CD4-positive, alpha-beta T cell (primary cell): ENCODE measurements around the gene SEPHS2. TPM values are rescaled to one million over a fixed set of nuclear protein-coding genes. Genes with fewer than 3 reads are reported as not detected.

Source experiments
- ATAC-seq: fragments of 200-7000 bp; cut with Tn5 transposase; one replicate; pipeline ENCODE4 v1.10.0; 2022; ENCODE audit warnings: mild to moderate bottlenecking; ENCODE audit not compliant: poor library complexity
- CTCF ChIA-PET: fragments of 350-600 bp; sonication (Branson Sonifier 250); formaldehyde crosslinking; loops from one replicate; lab custom pipeline; 2021; ENCODE audit warnings: antibody characterized with exemption, inconsistent platforms; lab: Charles Lee
- POLR2A ChIA-PET: fragments of 350-600 bp; sonication (Branson Sonifier 250); formaldehyde crosslinking; loops from one replicate; lab custom pipeline; 2021; ENCODE audit warnings: antibody characterized with exemption, inconsistent platforms; lab: Charles Lee
- DNase-seq, 14 experiments: peaks; one replicate each; pipeline ENCODE4 v3.0.0-alpha.2; 2013 to 2020; ENCODE audit warnings: mixed read lengths in 2 of 14
- H3K27ac ChIP-seq, 2 donors: one replicate each; pipeline versions ENCODE4 v1.5.1 to v1.7.0; 2013; ENCODE audit warnings: low read length in 2 of 2, low read depth in 1 of 2, mild to moderate bottlenecking in 1 of 2
- H3K27me3 ChIP-seq, 2 experiments: 1 replicate in 1 of 2; 2 replicates in 1 of 2; pipeline versions ENCODE4 v1.6.1 to v1.7.0; 2013; ENCODE audit warnings: low read length in 2 of 2, control low read depth in 1 of 2, mild to moderate bottlenecking in 1 of 2, moderate library complexity in 1 of 2; ENCODE audit not compliant: insufficient read depth in 2 of 2, control insufficient read depth in 1 of 2
- H3K36me3 ChIP-seq: one replicate; pipeline ENCODE4 v1.6.1; 2013; ENCODE audit warnings: low read length, control low read depth; ENCODE audit not compliant: insufficient read depth
- H3K4me1 ChIP-seq: one replicate; pipeline ENCODE4 v1.6.1; 2013; ENCODE audit warnings: low read length, control low read depth; ENCODE audit not compliant: insufficient read depth
- H3K4me3 ChIP-seq: one replicate; pipeline ENCODE4 v1.5.1; 2013; ENCODE audit warnings: mild to moderate bottlenecking, low read length, moderate library complexity
- H3K9me3 ChIP-seq, 2 experiments: 1 replicate in 1 of 2; 2 replicates in 1 of 2; pipeline versions ENCODE4 v1.6.1 to v1.7.0; 2013; ENCODE audit warnings: low read length in 2 of 2, mild to moderate bottlenecking in 2 of 2, control low read depth in 1 of 2, moderate library complexity in 1 of 2; ENCODE audit not compliant: control insufficient read depth in 1 of 2, insufficient read depth in 1 of 2
- H3K27ac Mint-ChIP-seq: one replicate; pipeline ENCODE4 v1.8.0; 2020; ENCODE audit warnings: mixed read lengths
- H3K27me3 Mint-ChIP-seq: one replicate; pipeline ENCODE4 v1.8.0; 2021; ENCODE audit warnings: mixed read lengths
- H3K36me3 Mint-ChIP-seq: one replicate; pipeline ENCODE4 v1.8.0; 2021; ENCODE audit warnings: low read depth, mixed read lengths
- H3K4me1 Mint-ChIP-seq: one replicate; pipeline ENCODE4 v1.8.0; 2021; ENCODE audit warnings: low read depth, mixed read lengths
- H3K4me3 Mint-ChIP-seq: one replicate; pipeline ENCODE4 v1.8.0; 2020; ENCODE audit warnings: mild to moderate bottlenecking, mixed read lengths
- H3K9me3 Mint-ChIP-seq: one replicate; pipeline ENCODE4 v1.8.0; 2020; ENCODE audit warnings: mixed read lengths
- intact Hi-C, 2 experiments: fragments of 100-400 bp; cut with DNase I in 1 of 2; cut with micrococcal nuclease in 1 of 2; formaldehyde crosslinking; loops; one replicate each; pipeline versions ENCODE4 v1.15.1 to v1.9.0; 2023 to 2025; cut with DNase I, micrococcal nuclease
- total RNA-seq, 174 experiments: library from RNA in 2 of 174; stranded (reverse) in 2 of 174; gene quantifications; one replicate each; pipeline ENCODE4 v1.2.3 and lab custom pipeline; 2021 to 2026
- TF ChIP-seq, protein P1 (sequence below): fragments of 200-600 bp; IDR thresholded peaks from one replicate; pipeline ENCODE4 v1.8.0; 2022; ENCODE audit warnings: antibody characterized with exemption, mild to moderate bottlenecking

Gene SEPHS2
- total RNA-seq, 2 experiments from 2014 or later, result 25.4 to 25.9 TPM

DNA sequence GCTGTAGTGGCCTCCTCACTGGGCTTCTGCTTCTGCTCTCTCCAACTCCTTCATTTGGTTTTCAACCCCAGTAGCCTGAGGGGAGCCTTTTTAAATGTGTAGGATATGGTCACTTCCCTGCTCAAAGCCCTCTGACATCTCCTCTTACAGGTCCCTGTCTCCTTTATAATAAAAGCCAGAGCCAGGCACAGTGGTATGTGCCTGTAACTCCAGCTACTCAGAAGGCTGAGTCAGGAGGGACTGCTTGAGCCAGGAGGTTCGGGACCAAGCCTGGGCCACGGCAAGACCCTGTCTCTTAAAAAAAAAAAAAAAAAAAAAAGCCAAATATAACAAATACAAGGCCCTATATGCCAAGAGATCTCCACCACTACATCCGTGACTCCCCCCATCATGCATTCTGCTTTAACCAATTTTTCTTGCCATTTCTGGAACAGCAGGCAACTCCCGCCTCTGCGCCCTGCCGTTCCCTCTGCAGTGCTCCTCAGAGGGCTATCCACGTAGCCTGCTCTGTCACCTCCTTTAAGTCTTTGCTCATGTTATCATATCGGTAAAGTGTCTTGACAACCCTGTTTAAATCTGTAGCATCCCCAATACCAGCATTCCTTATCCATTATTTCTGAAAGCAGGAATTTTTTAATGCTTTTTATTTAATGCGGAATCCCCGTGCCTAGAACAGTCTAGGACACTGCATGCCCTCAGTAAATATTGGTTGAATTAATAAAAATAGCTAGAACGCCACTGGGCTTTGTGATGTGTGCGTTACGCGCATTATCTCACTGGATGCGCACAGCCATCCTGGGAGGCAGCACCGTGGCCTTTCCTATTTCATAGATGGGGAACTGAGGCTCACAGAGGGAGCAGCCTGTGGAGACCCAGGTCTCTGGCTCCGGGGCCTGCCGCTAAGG is 28.8 kb downstream of the SEPHS2 start:
- Histone ChIP-seq H3K4me1 (peaks cover 16% of the 10 kb centered on the region), H3K27me3 (no peaks in the 10 kb centered on the region), H3K27ac (peak overlapping the region in 1 of 2 donors; percentile 73), H3K4me3 (peak overlapping the region; percentile 53), H3K36me3 (peaks cover 7% of the 10 kb centered on the region), H3K9me3 (no peaks in the 10 kb centered on the region)
- peak overlapping the region; percentile 80 for H3K4me3 Mint-ChIP-seq
- peaks cover 21% of the 10 kb centered on the region for H3K4me1 Mint-ChIP-seq
- CTCF ChIA-PET, result interaction anchor here (0.9 to 2.3 kb wide), 8 partner anchors 8 to 274 kb away, joined by 3 to 13 read pairs (median 6); partner anchors contain the start of genes DCTPP1 and ZNF771
- H3K27me3 Mint-ChIP-seq, result no peaks in the 10 kb centered on the region
- POLR2A ChIA-PET, result interaction anchor here (0.6 to 4.9 kb wide), 57 partner anchors 9 to 701 kb away, joined by 3 to 119 read pairs (median 6); partner anchors contain the start of genes ALDOA, CD2BP2, CORO1A and DCTPP1
- DNase-seq (no peak), ATAC-seq (no peak)
- TF ChIP-seq, protein P1, sequence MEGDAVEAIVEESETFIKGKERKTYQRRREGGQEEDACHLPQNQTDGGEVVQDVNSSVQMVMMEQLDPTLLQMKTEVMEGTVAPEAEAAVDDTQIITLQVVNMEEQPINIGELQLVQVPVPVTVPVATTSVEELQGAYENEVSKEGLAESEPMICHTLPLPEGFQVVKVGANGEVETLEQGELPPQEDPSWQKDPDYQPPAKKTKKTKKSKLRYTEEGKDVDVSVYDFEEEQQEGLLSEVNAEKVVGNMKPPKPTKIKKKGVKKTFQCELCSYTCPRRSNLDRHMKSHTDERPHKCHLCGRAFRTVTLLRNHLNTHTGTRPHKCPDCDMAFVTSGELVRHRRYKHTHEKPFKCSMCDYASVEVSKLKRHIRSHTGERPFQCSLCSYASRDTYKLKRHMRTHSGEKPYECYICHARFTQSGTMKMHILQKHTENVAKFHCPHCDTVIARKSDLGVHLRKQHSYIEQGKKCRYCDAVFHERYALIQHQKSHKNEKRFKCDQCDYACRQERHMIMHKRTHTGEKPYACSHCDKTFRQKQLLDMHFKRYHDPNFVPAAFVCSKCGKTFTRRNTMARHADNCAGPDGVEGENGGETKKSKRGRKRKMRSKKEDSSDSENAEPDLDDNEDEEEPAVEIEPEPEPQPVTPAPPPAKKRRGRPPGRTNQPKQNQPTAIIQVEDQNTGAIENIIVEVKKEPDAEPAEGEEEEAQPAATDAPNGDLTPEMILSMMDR, result no peak
- H3K27ac Mint-ChIP-seq, result peak overlapping the region; percentile 85
- H3K36me3 Mint-ChIP-seq, result peaks cover 27% of the 10 kb centered on the region
- intact Hi-C loops, result loop anchor here in 1 of 2 experiments (1.0 to 10.0 kb wide), 3 partner anchors 294 to 352 kb away; partner anchors contain the start of genes ALDOA, MAPK3, TBX6 and YPEL3
- H3K9me3 Mint-ChIP-seq, result no peaks in the 10 kb centered on the region

DNA sequence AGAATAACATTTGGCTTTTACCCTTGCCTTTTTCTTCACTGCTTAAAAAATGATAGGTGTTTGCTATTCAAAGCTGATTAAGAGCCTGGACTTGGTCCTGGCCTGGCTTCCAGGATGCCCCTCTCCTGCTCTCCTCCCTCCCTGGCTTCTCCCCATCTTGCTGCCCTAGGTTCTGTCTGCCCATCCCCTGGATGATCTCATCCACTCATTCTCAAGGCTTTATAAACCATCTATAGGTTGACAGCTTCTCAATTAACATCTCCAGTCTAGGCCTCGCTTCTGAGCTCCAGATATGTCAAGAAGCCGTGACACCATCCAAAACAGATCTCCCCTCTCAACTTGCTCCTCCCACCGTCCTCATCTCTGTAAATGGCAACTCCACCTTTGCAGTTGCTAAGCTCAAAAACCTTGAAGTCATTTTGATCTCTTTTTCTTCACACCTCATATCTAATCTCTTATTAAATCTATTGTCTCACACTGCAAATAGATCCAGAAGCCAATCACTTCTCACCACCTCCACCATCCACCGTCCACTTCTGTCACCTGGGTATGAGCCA is 29.5 kb downstream of the SEPHS2 start:
- Mint-ChIP-seq H3K27ac (no peak overlapping the region), H3K27me3 (no peaks in the 10 kb centered on the region), H3K9me3 (no peaks in the 10 kb centered on the region), H3K4me3 (peak overlapping the region; percentile 0), H3K36me3 (peaks cover 22% of the 10 kb centered on the region), H3K4me1 (peaks cover 21% of the 10 kb centered on the region)
- H3K36me3 ChIP-seq, result peaks cover 12% of the 10 kb centered on the region
- DNase-seq (no peak), ATAC-seq (no peak)
- peaks cover 16% of the 10 kb centered on the region for H3K4me1 ChIP-seq
- H3K27me3 ChIP-seq, result no peaks in the 10 kb centered on the region
- H3K27ac ChIP-seq, result no peak overlapping the region
- TF ChIP-seq, protein P1, result no peak
- ChIA-PET CTCF (interaction anchor here (0.6 to 1.9 kb wide), 3 partner anchors 11 to 384 kb away, joined by 3 to 5 read pairs (median 3); partner anchors contain the start of gene DCTPP1), POLR2A (interaction anchor here (1.1 to 4.9 kb wide), 5 partner anchors 9 to 351 kb away, joined by 5 to 119 read pairs (median 6); partner anchors contain the start of genes ALDOA, DCTPP1 and ZNF771)
- H3K9me3 ChIP-seq, result no peaks in the 10 kb centered on the region
- no peak overlapping the region for H3K4me3 ChIP-seq
- intact Hi-C loops, result loop anchor here in 1 of 2 experiments (10.0 kb wide), 2 partner anchors 321 to 351 kb away; partner anchors contain the start of genes ALDOA, TBX6 and YPEL3

- ChIA-PET CTCF (no interaction called here), POLR2A (interaction anchor here (1.1 kb wide), 1 partner anchor 31 kb away, joined by 3 read pairs; the partner anchor contains the start of gene SEPTIN1)
- H3K4me1 ChIP-seq, result peaks cover 22% of the 10 kb centered on the region
- intact Hi-C loops, result loop anchor here in 1 of 2 experiments (10.0 kb wide), 2 partner anchors 319 to 349 kb away; partner anchors contain the start of genes ALDOA, TBX6 and YPEL3
- H3K9me3 Mint-ChIP-seq, result no peaks in the 10 kb centered on the region
- no peak overlapping the region for H3K27ac ChIP-seq
- H3K9me3 ChIP-seq, result no peaks in the 10 kb centered on the region
- no peak overlapping the region for H3K27ac Mint-ChIP-seq
- DNase-seq (no peak), ATAC-seq (no peak)
- H3K36me3 ChIP-seq, result peaks cover 10% of the 10 kb centered on the region
- peak overlapping the region; percentile 7 for H3K4me3 Mint-ChIP-seq
- TF ChIP-seq, protein P1, result no peak
- H3K27me3 Mint-ChIP-seq, result no peaks in the 10 kb centered on the region
- no peak overlapping the region for H3K4me3 ChIP-seq
- H3K27me3 ChIP-seq, result no peaks in the 10 kb centered on the region
- H3K4me1 Mint-ChIP-seq, result peaks cover 27% of the 10 kb centered on the region
- peaks cover 16% of the 10 kb centered on the region for H3K36me3 Mint-ChIP-seq
Observed at GRCh38 chr16:30414159-30414558, 31.5 kb downstream of the SEPHS2 start.
